Endothelial cell of umbilical vein (primary cell): ENCODE results near the gene NSD1. TPM values are rescaled to one million over a fixed set of nuclear protein-coding genes. Genes with fewer than 3 reads are reported as not detected.
A peak's percentile ranks its signal among the peaks of the same experiment; 100 is the strongest.

Experiments used
- BruUV-seq: library from RNA; stranded (reverse); fragments of 400-500 nt; replicated peaks from 2 replicates; lab custom pipeline; 2021; lab: Mats Ljungman, UMichigan
- CTCF ChIA-PET: fragments of 300-600, 350-600 bp; sonication (Branson Sonifier 250); formaldehyde crosslinking; loops from one replicate; lab custom pipeline; 2021; ENCODE audit warnings: antibody characterized with exemption, inconsistent platforms; lab: Charles Lee
- POLR2A ChIA-PET: fragments of 300-600, 350-600 bp; sonication (Branson Sonifier 250); formaldehyde crosslinking; loops from one replicate; lab custom pipeline; 2021; ENCODE audit warnings: antibody characterized with exemption, inconsistent platforms; lab: Charles Lee
- DNase-seq: peaks from one replicate; pipeline ENCODE4 v3.0.0-alpha.2; 2011; ENCODE audit warnings: low read depth, low spot score
- FAIRE-seq: peaks from 2 replicates; lab custom pipeline; 2011; peaks lifted over from hg19 to GRCh38; lab: Jason Lieb, UNC
- H2AFZ ChIP-seq: 2 replicates; pipeline ENCODE4 v1.6.0; 2012; ENCODE audit warnings: low read depth, low read length, control low read depth, inconsistent platforms
- H3K27ac ChIP-seq: 2 replicates; pipeline ENCODE4 v1.5.1; 2011; ENCODE audit warnings: low read depth, mild to moderate bottlenecking, control low read depth, low read length, moderate library complexity; ENCODE audit not compliant: insufficient read depth
- H3K27me3 ChIP-seq, 2 experiments: 2 replicates each; pipeline versions ENCODE4 v1.6.0 to v1.6.1; 2011; ENCODE audit warnings: low read length in 2 of 2, mixed read lengths in 1 of 2; ENCODE audit not compliant: control insufficient read depth in 2 of 2, insufficient read depth in 2 of 2
- H3K36me3 ChIP-seq, 2 experiments: 2 replicates in 1 of 2; 3 replicates in 1 of 2; pipeline ENCODE4 v1.5.1; 2011; ENCODE audit warnings: low read length in 2 of 2, mild to moderate bottlenecking in 1 of 2, moderate library complexity in 1 of 2; ENCODE audit not compliant: control insufficient read depth in 2 of 2, insufficient read depth in 2 of 2; ENCODE audit errors: extremely low read depth in 1 of 2
- H3K4me1 ChIP-seq: 3 replicates; pipeline ENCODE4 v1.5.1; 2011; ENCODE audit warnings: mild to moderate bottlenecking, low read length; ENCODE audit not compliant: control insufficient read depth, insufficient read depth; ENCODE audit errors: extremely low read depth
- H3K4me2 ChIP-seq: 2 replicates; pipeline ENCODE4 v1.6.1; 2011; ENCODE audit warnings: low read length, control low read depth, mixed read lengths; ENCODE audit not compliant: insufficient read depth
- H3K4me3 ChIP-seq, 3 experiments: fragments of 200-600 bp in 1 of 3; sonication (generic), shearing (Covaris generic) in 1 of 3; replicated peaks in 1 of 3; 2 replicates each; pipeline ENCODE4 v1.5.1; 2011 to 2016; ENCODE audit warnings: control low read depth in 3 of 3, low read length in 3 of 3, mild to moderate bottlenecking in 2 of 3, inconsistent platforms in 1 of 3, low read depth in 1 of 3, moderate library complexity in 1 of 3; ENCODE audit not compliant: insufficient read depth in 1 of 3
- H3K79me2 ChIP-seq: 2 replicates; pipeline ENCODE4 v1.6.0; 2012; ENCODE audit warnings: low read length, inconsistent platforms; ENCODE audit not compliant: control insufficient read depth, insufficient read depth
- H3K9ac ChIP-seq: replicated peaks from 2 replicates; pipeline ENCODE3; 2011; ENCODE audit warnings: low read length, control low read depth; ENCODE audit not compliant: insufficient read depth; ENCODE audit errors: extremely low read depth
- H3K9me1 ChIP-seq: replicated peaks from 3 replicates; pipeline ENCODE4 v1.6.0; 2011; ENCODE audit warnings: mild to moderate bottlenecking, low read length; ENCODE audit not compliant: control insufficient read depth, insufficient read depth; ENCODE audit errors: extremely low read depth
- H3K9me3 ChIP-seq: replicated peaks from 2 replicates; pipeline ENCODE4 v1.5.1; 2012; ENCODE audit warnings: low read length, inconsistent platforms; ENCODE audit not compliant: control insufficient read depth, insufficient read depth
- H4K20me1 ChIP-seq: replicated peaks from 2 replicates; pipeline ENCODE3; 2011; ENCODE audit warnings: mild to moderate bottlenecking, low read length; ENCODE audit not compliant: control insufficient read depth, insufficient read depth; ENCODE audit errors: extremely low read depth
- CTCF ChIP-seq, 2 donors: IDR thresholded peaks; 1 replicate in 1 of 2; 2 replicates in 1 of 2; pipeline ENCODE4 v1.5.1; 2011; ENCODE audit warnings: low read length in 2 of 2, mild to moderate bottlenecking in 2 of 2, moderate library complexity in 2 of 2, control low read depth in 1 of 2, inconsistent platforms in 1 of 2, low read depth in 1 of 2; ENCODE audit not compliant: insufficient read depth in 1 of 2; ENCODE audit errors: extremely low read depth in 1 of 2
- EZH2 ChIP-seq: IDR thresholded peaks from 2 replicates; pipeline ENCODE4 v1.6.1; 2012; ENCODE audit warnings: borderline replicate concordance, low read depth, mild to moderate bottlenecking, moderate library complexity, low read length, inconsistent platforms; ENCODE audit not compliant: severe bottlenecking
- FOS ChIP-seq: IDR thresholded peaks from 2 replicates; pipeline ENCODE4 v1.6.1; 2011; ENCODE audit warnings: mild to moderate bottlenecking, low read length, moderate library complexity, borderline replicate concordance; ENCODE audit not compliant: insufficient read depth
- GATA2 ChIP-seq: IDR thresholded peaks from 2 replicates; pipeline ENCODE4 v1.7.0; 2011; ENCODE audit warnings: low read depth, mild to moderate bottlenecking, moderate library complexity, mixed read lengths, low read length; ENCODE audit not compliant: insufficient read length, insufficient read depth
- MAX ChIP-seq: IDR thresholded peaks from 2 replicates; pipeline ENCODE4 v1.6.1; 2011; ENCODE audit not compliant: insufficient read depth, insufficient read length
- MYC ChIP-seq: IDR thresholded peaks from one replicate; pipeline ENCODE4 v1.6.1; 2011; ENCODE audit warnings: mild to moderate bottlenecking, low read depth, low read length
- POLR2AphosphoS5 ChIP-seq: IDR thresholded peaks from 2 replicates; pipeline ENCODE4 v1.6.1; 2012; ENCODE audit warnings: low read depth, mild to moderate bottlenecking, control low read depth, low read length, moderate library complexity; ENCODE audit not compliant: insufficient read depth
- dilution Hi-C: fragments of 300-500 bp; cut with MboI; formaldehyde crosslinking; loops from one replicate; pipeline ENCODE4 v1.15.0; 2019; ENCODE audit warnings: low sequenced_read_pairs; ENCODE audit not compliant: extremely low pct_ligation_motif_present
- intact Hi-C: fragments of 100-400 bp; cut with micrococcal nuclease; formaldehyde crosslinking; loops from one replicate; pipeline ENCODE4 v1.10.0; 2022
- polyA plus RNA-seq, 4 experiments: library from polyadenylated mRNA; depleted of rRNA in 3 of 4; stranded (reverse) in 3 of 4; unstranded in 1 of 4; fragments of >200 nt; gene quantifications; 2 replicates each; pipeline versions ENCODE4 v1.2.1 to v1.2.3, GENCODE V29; 2011 to 2012; ENCODE audit warnings: missing spikeins in 1 of 4
- total RNA-seq: library from RNA; stranded (reverse); gene quantifications from 2 replicates; pipeline ENCODE4 v1.2.3, GENCODE V29; 2021

The NSD1 gene
- total and polyA plus RNA-seq, 2 donors (not counting 3 experiments of a cell fraction or from before 2014, with no cell fraction given), result 14.4 to 90.4 TPM

DNA sequence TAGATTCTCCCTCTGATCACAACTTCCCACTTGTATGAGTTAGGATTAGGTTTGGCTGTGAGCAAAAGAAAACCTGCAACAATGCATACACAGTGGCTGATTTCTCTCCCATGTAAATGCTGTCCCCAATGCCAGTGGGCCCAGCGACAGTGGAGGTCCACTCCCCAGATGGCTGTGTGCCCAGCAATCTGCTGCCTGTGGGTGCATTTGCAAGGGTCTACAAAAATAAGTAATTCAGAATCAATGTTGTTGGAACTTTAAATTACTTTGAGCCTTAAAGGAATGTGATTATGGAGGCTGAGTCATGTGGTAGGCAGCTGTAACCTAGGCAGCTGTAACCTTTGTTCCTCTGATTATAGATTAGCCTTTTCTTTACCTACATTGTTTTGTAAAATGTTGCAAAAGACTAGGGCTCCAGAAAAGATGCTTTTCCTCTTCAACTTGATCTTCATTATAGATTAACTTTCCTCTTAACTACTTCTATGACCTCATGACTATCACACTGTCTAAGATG lies 192.4 kb downstream of the NSD1 start:
- no TSS peak for BruUV-seq
- Histone ChIP-seq H3K36me3 (peaks cover 0 to 4% of the 10 kb centered on the region in 2 experiments), H3K9me1 (no peaks in the 10 kb centered on the region), H4K20me1 (no peaks in the 10 kb centered on the region), H3K27ac (no peak overlapping the region), H3K9ac (no peak overlapping the region), H3K9me3 (no peaks in the 10 kb centered on the region), H2AFZ (no peak overlapping the region), H3K79me2 (no peaks in the 10 kb centered on the region), H3K4me2 (no peak overlapping the region), H3K27me3 (no peaks in the 10 kb centered on the region), H3K4me3 (no peak overlapping the region), H3K4me1 (peaks cover 22% of the 10 kb centered on the region)
- ChIA-PET POLR2A (no interaction called here), CTCF (interaction anchor here (1.0 kb wide), 1 partner anchor 40 kb away, joined by 3 read pairs; no protein-coding TSS in a partner anchor)
- FAIRE-seq, result peak; percentile 74
- intact Hi-C loops (no loop called here), dilution Hi-C loops (no loop called here)
- no peak for TF ChIP-seq FOS
- TF ChIP-seq EZH2, result no peak
- no peak for TF ChIP-seq GATA2
- no peak for TF ChIP-seq POLR2AphosphoS5
- TF ChIP-seq MYC, result no peak
- TF ChIP-seq CTCF (IDR thresholded peaks at IDR 0.05; ENCODE audit: extremely low read depth in 1 of 2, insufficient read depth in 1 of 2, low read depth in 1 of 2, low read length in 2 of 2), result no peak
- TF ChIP-seq MAX, result no peak
- DNase-seq, result no peak
